Smooth muscle cell of the brain vasculature (primary cell): ENCODE data around the gene CPSF4L.

Experiments used
- DNase-seq: peaks from one replicate; pipeline ENCODE4 v3.0.0-alpha.2; 2012; ENCODE audit warnings: low read depth, low spot score

Gene CPSF4L

GRCh38 chr17:73203135-73203787, 58.4 kb downstream of the CPSF4L start:
- no peak for DNase-seq

- DNase-seq = no peak
Observed at GRCh38 chr17:73201215-73202069, 60.2 kb downstream of the CPSF4L start.

DNA sequence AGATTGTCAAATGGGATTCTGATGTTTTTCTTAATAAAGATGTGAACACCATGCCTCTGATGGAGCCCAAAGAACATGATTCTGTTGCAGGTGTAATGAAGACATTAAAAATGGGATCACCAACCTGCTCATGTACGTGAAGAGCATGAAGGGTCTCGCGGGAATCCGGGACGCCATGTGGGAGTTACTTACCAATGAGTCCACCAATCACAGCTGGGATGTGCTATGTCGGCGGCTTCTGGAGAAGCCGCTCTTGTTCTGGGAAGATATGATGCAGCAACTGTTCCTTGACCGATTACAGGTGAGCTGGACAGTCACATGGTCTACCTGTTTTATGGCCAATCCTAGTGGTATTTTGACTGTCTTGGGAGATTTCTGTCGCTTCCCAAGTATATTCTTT, 61.2 kb downstream of the CPSF4L start:
- DNase-seq = no peak

- DNase-seq = no peak
Observed at GRCh38 chr17:73199751-73200317, 61.8 kb downstream of the CPSF4L start.

DNA sequence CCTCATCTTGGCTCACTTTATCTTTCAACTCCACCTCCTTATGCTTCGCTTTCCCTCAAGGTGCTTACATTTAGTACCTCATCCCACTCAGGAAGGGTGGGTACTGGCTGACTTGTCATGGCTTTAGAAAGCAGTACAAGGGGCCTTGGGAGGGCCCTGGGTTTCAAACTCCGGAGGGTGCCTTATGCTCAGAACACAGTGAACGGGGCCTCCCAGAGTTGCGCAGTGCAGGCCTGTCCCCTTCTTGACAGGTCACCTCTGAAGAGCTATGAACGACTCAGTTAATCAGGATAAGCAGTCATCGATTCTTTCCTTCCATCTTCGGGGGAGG, 62.8 kb downstream of the CPSF4L start:
- no peak for DNase-seq
